Transverse colon (tissue), 4 donors: ENCODE data around the gene LRRC4. TPM values are rescaled to one million over a fixed set of nuclear protein-coding genes. Genes with fewer than 3 reads are reported as not detected.

Experiments used
- total RNA-seq, 4 donors: library from RNA; depleted of rRNA; stranded (reverse); fragments of >200 nt; gene quantifications; one replicate each; pipeline ENCODE4 v1.1.0, GENCODE V29; 2016

LRRC4 gene
- total RNA-seq, 4 donors from 2014 or later: 0.20 to 1.2 (median 0.96) TPM

Other genes starting within 250 kb of the LRRC4 start
- 10 to 100 TPM in 1 of 4 donors, 1 to 10 TPM in 1, not detected in 2; 1.1 to 10.8 TPM for gene LEP, start 209.8 kb upstream of the LRRC4 start, total RNA-seq